ENCODE results near the gene ADH6.

The ADH6 gene

DNA sequence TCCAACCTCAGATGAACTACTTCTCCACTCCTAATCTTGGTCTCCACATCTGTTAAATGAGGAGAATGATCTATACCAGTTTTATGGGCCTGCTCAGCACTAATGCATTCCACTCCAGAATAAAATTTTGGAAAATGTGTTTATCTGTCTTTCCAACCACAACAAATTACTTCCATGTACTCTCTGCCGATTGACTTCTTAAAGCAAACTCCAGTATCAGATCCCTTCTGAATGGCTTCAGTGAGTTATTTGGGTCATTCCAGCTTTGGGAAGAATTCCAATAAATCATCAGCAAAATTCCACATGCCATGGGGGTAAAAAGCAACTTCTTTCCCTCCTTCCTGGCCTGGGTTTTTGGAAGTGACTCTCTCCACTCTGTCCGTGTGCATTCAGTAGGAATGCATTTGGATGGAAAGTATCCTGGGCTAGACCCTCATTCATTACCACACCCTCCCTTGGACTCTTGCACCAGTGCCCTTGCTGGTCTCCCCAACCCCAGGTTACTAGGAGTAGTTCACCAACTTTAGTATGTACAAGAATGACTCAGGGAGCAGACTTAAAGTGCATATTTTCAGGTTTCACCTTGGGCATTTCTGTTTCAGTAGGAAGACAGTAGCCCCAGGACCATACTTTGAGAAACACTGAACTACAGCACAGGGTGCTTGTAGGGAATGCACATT lies 15.4 kb upstream of the ADH6 start:
- TF ChIP-seq FOXP2 (optimal IDR thresholded peaks at IDR 0.05; ENCODE audit: borderline replicate concordance, extremely low read depth, extremely low read length, insufficient read depth) (no peak), REST (IDR thresholded peaks at IDR 0.05; ENCODE audit: insufficient read depth in 1 of 2, low read depth in 2 of 2, low read length in 2 of 2) (no peak), TAF1 (IDR thresholded peaks at IDR 0.05; ENCODE audit: borderline replicate concordance, insufficient read depth, low read length) (no peak), SIN3A (IDR thresholded peaks at IDR 0.05; ENCODE audit: borderline replicate concordance, insufficient read depth, low read length) (no peak), POLR2AphosphoS5 (IDR thresholded peaks at IDR 0.05; ENCODE audit: low read depth, low read length) (no peak)

DNA sequence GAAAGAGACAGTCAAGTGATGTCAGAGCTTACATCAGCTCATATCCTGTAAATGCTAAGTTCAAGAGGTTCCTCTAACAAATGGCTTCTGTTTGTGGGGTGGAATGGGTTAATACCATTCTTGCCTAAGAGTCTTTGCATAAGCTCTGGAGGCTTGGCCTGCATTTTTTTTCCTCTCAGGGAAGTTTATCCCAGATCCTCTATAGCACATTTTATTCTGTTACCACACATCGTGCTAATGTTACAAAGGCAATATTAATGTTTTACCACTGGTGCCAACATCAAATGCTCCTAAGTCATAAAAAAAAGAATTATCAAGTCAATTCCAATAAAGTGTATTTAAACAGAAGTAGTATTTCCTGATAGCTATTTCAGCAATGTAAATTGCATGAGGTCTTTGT lies 2.9 kb upstream of the ADH6 start:
- TF ChIP-seq SIN3A (IDR thresholded peaks at IDR 0.05; ENCODE audit: borderline replicate concordance, insufficient read depth, low read length) (no peak), TAF1 (IDR thresholded peaks at IDR 0.05; ENCODE audit: borderline replicate concordance, insufficient read depth, low read length) (no peak), POLR2AphosphoS5 (IDR thresholded peaks at IDR 0.05; ENCODE audit: low read depth, low read length) (no peak), FOXP2 (optimal IDR thresholded peaks at IDR 0.05; ENCODE audit: borderline replicate concordance, extremely low read depth, extremely low read length, insufficient read depth) (no peak), REST (IDR thresholded peaks at IDR 0.05; ENCODE audit: insufficient read depth in 1 of 2, low read depth in 2 of 2, low read length in 2 of 2) (no peak)

DNA sequence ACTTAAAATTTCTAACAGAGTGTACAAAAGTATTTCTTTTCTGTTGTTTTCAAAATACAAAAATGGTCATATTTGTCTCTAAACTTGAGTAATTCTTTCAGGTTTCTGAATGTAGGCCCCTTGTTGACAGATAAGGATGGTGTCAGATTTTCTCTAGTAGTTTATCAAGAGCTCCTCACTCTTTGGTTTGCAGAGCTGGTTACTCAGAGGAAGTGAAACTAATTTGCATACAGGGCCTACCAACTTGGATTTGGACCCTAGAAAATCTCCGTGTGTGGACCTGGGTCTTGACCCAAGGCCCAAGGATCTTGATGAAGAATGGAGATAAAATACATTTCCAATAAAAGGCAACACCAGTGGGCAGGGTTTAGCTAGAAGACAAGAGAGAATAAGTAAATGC lies 433 bp upstream of the ADH6 start:
- TF ChIP-seq REST (IDR thresholded peaks at IDR 0.05; ENCODE audit: insufficient read depth in 1 of 2, low read depth in 2 of 2, low read length in 2 of 2) (no peak), POLR2AphosphoS5 (IDR thresholded peaks at IDR 0.05; ENCODE audit: low read depth, low read length) (no peak), FOXP2 (optimal IDR thresholded peaks at IDR 0.05; ENCODE audit: borderline replicate concordance, extremely low read depth, extremely low read length, insufficient read depth) (no peak), SIN3A (IDR thresholded peaks at IDR 0.05; ENCODE audit: borderline replicate concordance, insufficient read depth, low read length) (no peak)

DNA sequence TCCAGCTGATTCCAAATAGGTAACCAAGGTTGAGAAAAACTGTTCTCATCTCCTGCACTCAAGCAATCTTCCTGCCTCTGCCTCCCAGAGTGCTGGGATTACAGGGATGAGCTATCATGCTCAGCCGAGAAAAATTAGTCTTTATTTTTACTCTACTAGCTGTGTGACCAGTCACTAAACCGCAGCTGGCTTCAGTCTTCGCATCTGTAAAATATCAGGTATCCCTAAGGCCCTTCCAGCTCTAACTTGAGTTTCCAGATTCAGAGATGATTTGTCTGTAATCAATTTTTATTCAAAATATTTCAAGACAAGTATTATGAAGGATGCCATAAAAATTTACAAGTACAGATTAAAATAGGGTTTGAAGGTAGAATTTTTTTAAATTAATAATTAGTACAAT lies 3.5 kb downstream of the ADH6 start:
- TF ChIP-seq SIN3A (IDR thresholded peaks at IDR 0.05; ENCODE audit: borderline replicate concordance, insufficient read depth, low read length) (no peak), REST (IDR thresholded peaks at IDR 0.05; ENCODE audit: insufficient read depth in 1 of 2, low read depth in 2 of 2, low read length in 2 of 2) (no peak), TAF1 (IDR thresholded peaks at IDR 0.05; ENCODE audit: borderline replicate concordance, insufficient read depth, low read length) (no peak), POLR2AphosphoS5 (IDR thresholded peaks at IDR 0.05; ENCODE audit: low read depth, low read length) (no peak), FOXP2 (optimal IDR thresholded peaks at IDR 0.05; ENCODE audit: borderline replicate concordance, extremely low read depth, extremely low read length, insufficient read depth) (no peak)

All from PFSK-1 (cell line).